ENCODE measurements around the gene NUP93.

- no peak for TF ChIP-seq CTCF (IDR thresholded peaks at IDR 0.05)
- no peak for TF ChIP-seq POLR2A (IDR thresholded peaks at IDR 0.05)
- TF ChIP-seq POLR2AphosphoS5 (IDR thresholded peaks at IDR 0.05): no peak
Observed at GRCh38 chr16:56836410-56837230, 106.7 kb downstream of the NUP93 start.

All from prostate gland (tissue), 2 donors.